Choroid plexus epithelial cell (primary cell): ENCODE data around the gene ASCL2.

Source experiments
- DNase-seq: peaks from one replicate; pipeline ENCODE4 v3.0.0-alpha.2; 2010; ENCODE audit warnings: low read depth
- H3K4me3 ChIP-seq: 2 replicates; pipeline ENCODE4 v1.5.1; 2011; ENCODE audit warnings: low read depth, mild to moderate bottlenecking, control low read depth, low read length, moderate library complexity
- TF ChIP-seq, protein P1 (sequence below): conservative IDR thresholded peaks from 2 replicates; pipeline ENCODE4 v1.5.1; 2011; ENCODE audit warnings: low read depth, mild to moderate bottlenecking, control low read depth, inconsistent platforms, low read length, moderate library complexity

The ASCL2 gene

DNA sequence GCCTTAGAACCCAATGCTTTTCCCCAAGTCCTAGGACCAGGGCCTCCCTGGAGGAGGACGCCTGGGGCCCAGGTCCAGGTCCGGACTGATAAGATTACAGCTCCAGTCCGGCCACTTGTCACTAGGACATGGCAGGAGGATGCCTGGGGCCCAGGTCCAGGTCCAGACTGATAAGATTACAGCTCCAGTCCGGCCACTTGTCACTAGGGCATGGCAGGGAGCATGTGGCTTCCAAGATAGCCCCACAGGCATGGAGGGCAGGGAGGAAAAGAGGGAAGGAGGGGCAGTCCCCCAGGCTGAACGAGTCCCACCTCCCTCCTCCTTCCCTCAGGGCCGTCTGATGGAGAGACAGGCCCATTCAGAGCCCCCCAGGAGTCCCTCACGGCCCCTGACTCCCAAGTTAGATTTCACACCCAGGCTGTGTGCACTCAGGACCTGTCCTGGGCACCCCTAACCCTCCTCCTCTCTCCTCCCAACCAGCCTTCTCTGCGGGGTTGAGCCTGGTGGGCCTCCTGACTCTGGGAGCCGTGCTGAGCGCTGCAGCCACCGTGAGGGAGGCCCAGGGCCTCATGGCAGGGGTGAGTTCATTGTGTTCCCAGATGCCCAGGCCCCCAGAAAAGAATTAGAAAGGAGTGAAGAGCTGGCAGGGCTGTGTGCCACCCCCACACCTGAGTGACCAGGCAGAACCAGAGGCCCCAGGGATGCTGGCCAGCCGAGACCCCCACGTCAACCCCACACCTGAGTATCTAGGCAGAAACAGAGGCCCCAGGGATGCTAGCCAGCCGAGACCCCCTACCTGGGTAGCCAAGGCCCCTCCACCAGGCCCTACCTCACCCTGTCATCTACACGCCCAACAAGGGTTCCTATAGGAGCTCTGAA, 33.5 kb upstream of the ASCL2 start:
- TF ChIP-seq, protein P1, sequence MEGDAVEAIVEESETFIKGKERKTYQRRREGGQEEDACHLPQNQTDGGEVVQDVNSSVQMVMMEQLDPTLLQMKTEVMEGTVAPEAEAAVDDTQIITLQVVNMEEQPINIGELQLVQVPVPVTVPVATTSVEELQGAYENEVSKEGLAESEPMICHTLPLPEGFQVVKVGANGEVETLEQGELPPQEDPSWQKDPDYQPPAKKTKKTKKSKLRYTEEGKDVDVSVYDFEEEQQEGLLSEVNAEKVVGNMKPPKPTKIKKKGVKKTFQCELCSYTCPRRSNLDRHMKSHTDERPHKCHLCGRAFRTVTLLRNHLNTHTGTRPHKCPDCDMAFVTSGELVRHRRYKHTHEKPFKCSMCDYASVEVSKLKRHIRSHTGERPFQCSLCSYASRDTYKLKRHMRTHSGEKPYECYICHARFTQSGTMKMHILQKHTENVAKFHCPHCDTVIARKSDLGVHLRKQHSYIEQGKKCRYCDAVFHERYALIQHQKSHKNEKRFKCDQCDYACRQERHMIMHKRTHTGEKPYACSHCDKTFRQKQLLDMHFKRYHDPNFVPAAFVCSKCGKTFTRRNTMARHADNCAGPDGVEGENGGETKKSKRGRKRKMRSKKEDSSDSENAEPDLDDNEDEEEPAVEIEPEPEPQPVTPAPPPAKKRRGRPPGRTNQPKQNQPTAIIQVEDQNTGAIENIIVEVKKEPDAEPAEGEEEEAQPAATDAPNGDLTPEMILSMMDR = no peak
- H3K4me3 ChIP-seq = no peak overlapping the region
- no peak for DNase-seq

DNA sequence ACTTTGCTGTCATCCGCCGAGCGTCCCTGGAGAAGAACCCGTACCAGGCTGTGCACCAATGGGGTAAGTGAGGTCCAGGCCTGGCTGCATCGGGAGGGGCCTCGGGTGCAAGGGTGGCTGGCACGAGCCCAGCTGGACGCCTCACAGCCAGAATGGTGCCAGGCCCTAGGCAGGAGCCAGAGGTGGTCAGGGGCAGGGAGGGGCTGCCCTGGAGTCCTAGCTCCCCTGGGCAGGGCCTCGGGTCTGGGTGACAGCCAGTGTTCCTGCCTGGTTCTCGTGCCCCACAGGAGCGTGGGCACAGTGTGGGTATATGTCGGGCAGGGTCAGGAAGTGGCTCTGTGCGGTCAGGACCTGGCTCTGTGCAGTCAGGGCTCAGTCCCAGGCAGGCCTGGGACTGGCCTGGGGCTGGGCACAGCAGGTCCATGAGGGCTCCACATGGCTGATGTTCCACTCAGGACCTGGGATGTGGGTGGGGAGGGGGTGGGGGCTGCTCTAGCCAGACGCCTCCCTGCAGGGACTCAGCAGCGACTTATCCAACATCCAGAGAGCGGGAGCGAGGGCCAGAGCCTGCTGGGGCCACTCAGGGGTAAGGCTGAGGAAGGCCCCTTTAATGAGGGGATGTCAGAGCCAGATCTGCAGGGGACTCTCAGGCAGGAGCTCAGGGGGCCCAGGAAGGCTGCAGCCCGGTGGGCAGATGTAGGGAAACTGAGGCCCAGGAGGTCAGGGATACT, 32.7 kb upstream of the ASCL2 start:
- TF ChIP-seq, protein P1 = no peak
- no peak for DNase-seq
- no peak overlapping the region for H3K4me3 ChIP-seq

DNA sequence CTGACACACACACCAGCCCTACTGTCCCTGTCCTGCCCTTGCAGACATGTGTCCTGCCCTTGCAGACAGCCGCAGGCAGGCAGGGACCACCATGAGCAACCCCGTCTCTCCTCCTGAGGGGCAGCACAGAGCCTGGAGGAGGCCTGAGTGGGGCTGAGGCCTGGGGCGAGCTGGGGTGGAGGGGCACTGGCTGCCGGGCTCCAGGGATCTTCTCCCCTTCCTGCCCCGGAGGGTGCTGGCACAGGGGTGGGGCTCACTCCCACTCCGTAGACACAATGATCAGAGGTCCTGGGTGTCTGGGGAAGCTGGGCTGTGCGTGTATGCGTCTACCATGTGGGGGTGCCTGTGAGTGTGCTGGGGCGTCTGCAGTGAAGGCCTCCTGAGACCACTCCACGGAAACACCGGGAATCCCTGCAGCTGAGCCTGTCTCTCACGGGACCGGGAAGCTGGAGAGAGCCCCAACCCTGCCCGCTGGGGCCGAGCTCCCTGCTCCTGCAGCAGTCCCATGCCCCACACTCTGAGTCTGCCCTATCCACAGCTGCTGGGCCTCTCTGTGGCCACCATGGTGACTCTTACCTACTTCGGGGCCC, 32.0 kb upstream of the ASCL2 start:
- DNase-seq = no peak
- no peak overlapping the region for H3K4me3 ChIP-seq
- TF ChIP-seq, protein P1 = no peak

DNA sequence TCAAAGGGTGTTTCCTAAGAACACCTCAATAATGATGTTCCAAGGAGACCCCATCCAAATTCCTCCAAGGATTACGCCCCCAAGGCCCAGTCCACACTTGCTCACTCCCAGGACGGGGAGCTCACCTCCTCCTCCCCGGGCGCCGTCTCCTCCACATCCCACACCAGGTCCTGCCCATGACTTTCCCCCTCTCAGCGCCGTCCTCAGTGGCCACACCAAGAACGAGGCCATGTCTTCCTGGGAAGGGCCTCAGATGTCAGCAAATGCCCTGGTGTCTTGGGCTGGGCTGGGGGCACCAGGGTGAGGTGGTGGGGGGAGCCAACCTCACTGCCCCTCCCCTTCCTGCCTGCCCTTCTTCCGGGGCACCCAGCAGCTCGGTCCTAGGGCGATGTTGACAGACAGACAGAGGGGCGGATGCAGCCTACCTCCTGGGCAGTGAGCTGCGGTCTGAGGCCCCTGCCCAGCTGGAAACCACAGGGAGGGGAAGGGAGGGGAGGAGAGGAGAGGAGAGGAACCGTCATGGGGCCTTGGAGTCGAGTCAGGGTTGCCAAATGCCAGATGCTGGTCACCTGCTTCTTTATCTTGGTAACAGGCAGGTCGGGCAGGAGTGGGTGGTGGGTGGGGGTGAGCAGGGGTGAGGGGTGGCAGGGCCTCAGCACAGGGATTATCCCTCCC, 31.4 kb upstream of the ASCL2 start, which contains the start of the genes C11orf21 and TSPAN32:
Gene C11orf21, minus strand, starts transcription at position 288 of the 675 bp plus-strand sequence. Its CDS starts 110 bp downstream, at position 178.
Gene TSPAN32, plus strand, starts transcription at position 383 of the 675 bp plus-strand sequence. Its CDS starts 137 bp downstream, at position 520.
- TF ChIP-seq, protein P1 = no peak

DNA sequence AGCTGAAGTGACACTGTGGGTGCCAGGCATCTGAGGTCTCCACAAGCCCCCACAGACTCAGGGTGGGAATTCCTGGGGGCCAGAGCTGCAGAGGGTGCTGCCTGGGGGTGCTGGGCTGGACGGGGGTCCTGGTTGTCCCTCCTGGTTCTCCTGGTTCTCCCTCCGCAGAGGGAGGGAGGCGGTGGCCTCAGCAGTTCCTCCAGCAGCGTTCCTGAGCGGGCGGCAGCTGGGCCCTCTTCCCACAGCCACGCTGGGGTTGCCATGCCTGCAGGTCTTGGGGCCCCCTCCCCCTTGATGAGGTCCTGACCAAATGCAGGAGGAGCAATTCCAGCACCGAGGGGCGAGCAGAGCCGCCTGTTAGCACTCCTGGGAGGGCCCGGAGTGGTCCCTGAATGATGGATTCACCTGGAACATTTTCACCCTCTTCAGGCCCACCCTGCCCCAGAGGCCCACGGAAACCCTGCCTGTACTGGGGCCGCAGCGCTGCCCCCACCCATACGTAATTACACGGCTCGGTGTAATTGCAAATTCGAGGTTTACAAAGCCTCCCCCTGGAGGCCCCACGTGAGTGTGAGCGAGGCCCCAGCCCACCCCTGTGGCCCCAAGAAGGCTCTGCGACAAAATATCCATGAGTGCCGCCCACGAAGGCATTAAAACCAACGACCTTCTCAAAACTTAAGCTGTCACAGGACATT, 30.7 kb upstream of the ASCL2 start:
- no peak overlapping the region for H3K4me3 ChIP-seq
- TF ChIP-seq, protein P1 = no peak
- DNase-seq = no peak

More for the DNA sequence above, 31.4 kb upstream of the ASCL2 start, which contains the start of the genes C11orf21 and TSPAN32:
- peak; percentile 60 for DNase-seq
- no peak within 1 kb of the TSS for H3K4me3 ChIP-seq
